ENCODE data around the gene PDGFC.

GRCh38 chr4:156909010-156909409 is 62.6 kb downstream of the PDGFC start:
- TF ChIP-seq CTCF (IDR thresholded peaks at IDR 0.05), result no peak
- TF ChIP-seq NFE2L1 (CRISPR knock-in tag; IDR thresholded peaks at IDR 0.05), result no peak
- TF ChIP-seq NR1H2 (CRISPR knock-in tag; IDR thresholded peaks at IDR 0.05), result no peak
- TF ChIP-seq NR3C1 (CRISPR knock-in tag; conservative IDR thresholded peaks at IDR 0.05; ENCODE audit: low read depth), result no peak
- TF ChIP-seq TEAD4 (CRISPR knock-in tag; IDR thresholded peaks at IDR 0.05), result no peak
- TF ChIP-seq ESRRA (CRISPR knock-in tag; IDR thresholded peaks at IDR 0.05; ENCODE audit: borderline replicate concordance), result no peak
- no peak for TF ChIP-seq ZNF281 (CRISPR knock-in tag; IDR thresholded peaks at IDR 0.05)
- no peak for TF ChIP-seq USF2 (CRISPR knock-in tag; IDR thresholded peaks at IDR 0.05)
- no peak for TF ChIP-seq ZNF263 (CRISPR knock-in tag; IDR thresholded peaks at IDR 0.05; ENCODE audit: low read depth)
- TF ChIP-seq TP53 (CRISPR knock-in tag; IDR thresholded peaks at IDR 0.05), result no peak
- no peak for TF ChIP-seq HMGA2 (CRISPR knock-in tag; IDR thresholded peaks at IDR 0.05)
- TF ChIP-seq USF1 (CRISPR knock-in tag; IDR thresholded peaks at IDR 0.05), result no peak

Data from WTC11 (cell line).